Keratinocyte (primary cell): ENCODE measurements around the gene SERBP1. TPM values are rescaled to one million over a fixed set of nuclear protein-coding genes. Genes with fewer than 3 reads are reported as not detected.
A peak's percentile ranks its signal among the peaks of the same experiment; 100 is the strongest.

Source experiments
- DNase-seq: peaks from one replicate; pipeline ENCODE4 v3.0.0-alpha.2; 2011; ENCODE audit warnings: low read depth, missing footprints, low spot score
- FAIRE-seq: peaks from 2 replicates; lab custom pipeline; 2011; peaks lifted over from hg19 to GRCh38; lab: Jason Lieb, UNC
- H2AFZ ChIP-seq: 2 replicates; pipeline ENCODE4 v1.6.0; 2012; ENCODE audit warnings: low read length, control low read depth, inconsistent platforms; ENCODE audit not compliant: control insufficient read depth
- H3K27ac ChIP-seq: 2 replicates; pipeline ENCODE4 v1.5.1; 2011; ENCODE audit warnings: low read length; ENCODE audit not compliant: control insufficient read depth, insufficient read depth
- H3K27me3 ChIP-seq: 3 replicates; pipeline ENCODE4 v1.6.0; 2011; ENCODE audit warnings: low read length; ENCODE audit not compliant: control insufficient read depth, insufficient read depth; ENCODE audit errors: extremely low read depth
- H3K36me3 ChIP-seq, 2 experiments: 2 replicates in 1 of 2; 3 replicates in 1 of 2; pipeline ENCODE4 v1.5.1; 2011; ENCODE audit warnings: low read length in 2 of 2, mild to moderate bottlenecking in 1 of 2; ENCODE audit not compliant: control insufficient read depth in 2 of 2, insufficient read depth in 2 of 2; ENCODE audit errors: extremely low read depth in 1 of 2
- H3K4me1 ChIP-seq: 3 replicates; pipeline ENCODE4 v1.5.1; 2011; ENCODE audit warnings: low read length; ENCODE audit not compliant: control insufficient read depth, insufficient read depth; ENCODE audit errors: extremely low read depth
- H3K4me2 ChIP-seq: 3 replicates; pipeline ENCODE4 v1.6.0; 2011; ENCODE audit warnings: low read depth, low read length; ENCODE audit not compliant: control insufficient read depth, insufficient read depth; ENCODE audit errors: extremely low read depth
- H3K4me3 ChIP-seq, 3 experiments: fragments of 200-600 bp in 1 of 3; sonication (generic) in 1 of 3; 2 replicates in 2 of 3; 3 replicates in 1 of 3; pipeline ENCODE4 v1.5.1; 2011 to 2016; ENCODE audit warnings: low read length in 3 of 3, mild to moderate bottlenecking in 3 of 3, control low read depth in 2 of 3, inconsistent platforms in 1 of 3, low read depth in 1 of 3, mixed read lengths in 1 of 3, mixed run types in 1 of 3, moderate library complexity in 1 of 3; ENCODE audit not compliant: control insufficient read depth in 2 of 3, insufficient read depth in 2 of 3; ENCODE audit errors: extremely low read depth in 1 of 3
- H3K79me2 ChIP-seq: 2 replicates; pipeline ENCODE4 v1.6.0; 2012; ENCODE audit warnings: low read length; ENCODE audit not compliant: control insufficient read depth, insufficient read depth
- H3K9ac ChIP-seq: 3 replicates; pipeline ENCODE4 v1.6.0; 2011; ENCODE audit warnings: low read length; ENCODE audit not compliant: control insufficient read depth, insufficient read depth; ENCODE audit errors: extremely low read depth
- H3K9me1 ChIP-seq: 3 replicates; pipeline ENCODE4 v1.6.0; 2011; ENCODE audit warnings: low read length; ENCODE audit not compliant: control insufficient read depth, insufficient read depth; ENCODE audit errors: extremely low read depth
- H3K9me3 ChIP-seq: 2 replicates; pipeline ENCODE4 v1.5.1; 2012; ENCODE audit warnings: low read depth, low read length; ENCODE audit not compliant: control insufficient read depth
- H4K20me1 ChIP-seq: 3 replicates; pipeline ENCODE4 v1.6.0; 2011; ENCODE audit warnings: low read length; ENCODE audit not compliant: control insufficient read depth, insufficient read depth; ENCODE audit errors: extremely low read depth
- CTCF ChIP-seq, 3 experiments: IDR thresholded peaks in 1 of 3; conservative IDR thresholded peaks in 1 of 3; optimal IDR thresholded peaks in 1 of 3; 2 replicates in 2 of 3; 3 replicates in 1 of 3; pipeline versions ENCODE3 to v1.5.1; 2011; ENCODE audit warnings: low read length in 3 of 3, mild to moderate bottlenecking in 3 of 3, moderate library complexity in 2 of 3, control low read depth in 1 of 3, inconsistent platforms in 1 of 3; ENCODE audit not compliant: insufficient read depth in 2 of 3; ENCODE audit errors: extremely low read depth in 1 of 3
- EZH2 ChIP-seq: IDR thresholded peaks from one replicate; pipeline ENCODE4 v1.6.1; 2012; ENCODE audit warnings: inconsistent platforms, mild to moderate bottlenecking, low read length, moderate library complexity
- dilution Hi-C: fragments of 300-500 bp; cut with MboI; formaldehyde crosslinking; loops from one replicate; pipeline ENCODE4 v1.7.0; 2020; ENCODE audit warnings: low sequenced_read_pairs; ENCODE audit not compliant: extremely low pct_ligation_motif_present
- polyA plus RNA-seq, 5 experiments: library from polyadenylated mRNA; depleted of rRNA in 3 of 5; stranded (reverse) in 3 of 5; stranded (forward) in 1 of 5; unstranded in 1 of 5; fragments of >200 nt; gene quantifications; 1 replicate in 1 of 5; 2 replicates in 3 of 5; 3 replicates in 1 of 5; pipeline versions ENCODE4 v1.2.1 to v1.2.3, GENCODE V29; 2011 to 2012; ENCODE audit warnings: missing spikeins in 2 of 5, low read depth in 1 of 5, low replicate concordance in 1 of 5

The SERBP1 gene
- polyA plus RNA-seq, 1 donor (not counting 4 experiments of a cell fraction or from before 2014, with no cell fraction given) = 352 TPM

- no peaks in the 10 kb centered on the region for H3K27me3 ChIP-seq
- H3K9ac ChIP-seq = peak overlapping the region; percentile 97
- TF ChIP-seq EZH2 (no peak), CTCF (optimal IDR thresholded peaks at IDR 0.05 in 1 of 3, IDR thresholded peaks at IDR 0.05 in 1 of 3, conservative IDR thresholded peaks at IDR 0.05 in 1 of 3; ENCODE audit: extremely low read depth in 1 of 3, insufficient read depth in 2 of 3, low read length in 3 of 3) (no peak)
- peaks cover 40% of the 10 kb centered on the region for H3K79me2 ChIP-seq
- H3K9me3 ChIP-seq = no peaks in the 10 kb centered on the region
- no peak for DNase-seq
- peaks cover 26% of the 10 kb centered on the region for H3K4me1 ChIP-seq
- H3K9me1 ChIP-seq = no peaks in the 10 kb centered on the region
- dilution Hi-C loops = no loop called here
- peak overlapping the region; percentile 94 to 99 (median 98) for H3K4me3 ChIP-seq
- peaks cover 30% of the 10 kb centered on the region for H4K20me1 ChIP-seq
- H3K36me3 ChIP-seq = peaks cover 3 to 11% of the 10 kb centered on the region in 2 experiments
- peak overlapping the region; percentile 99 for H2AFZ ChIP-seq
- peak; percentile 36 for FAIRE-seq
- H3K27ac ChIP-seq = peak overlapping the region; percentile 97
- H3K4me2 ChIP-seq = peak overlapping the region; percentile 85
Observed at GRCh38 chr1:67431156-67431765, 1.1 kb upstream of the SERBP1 start.

DNA sequence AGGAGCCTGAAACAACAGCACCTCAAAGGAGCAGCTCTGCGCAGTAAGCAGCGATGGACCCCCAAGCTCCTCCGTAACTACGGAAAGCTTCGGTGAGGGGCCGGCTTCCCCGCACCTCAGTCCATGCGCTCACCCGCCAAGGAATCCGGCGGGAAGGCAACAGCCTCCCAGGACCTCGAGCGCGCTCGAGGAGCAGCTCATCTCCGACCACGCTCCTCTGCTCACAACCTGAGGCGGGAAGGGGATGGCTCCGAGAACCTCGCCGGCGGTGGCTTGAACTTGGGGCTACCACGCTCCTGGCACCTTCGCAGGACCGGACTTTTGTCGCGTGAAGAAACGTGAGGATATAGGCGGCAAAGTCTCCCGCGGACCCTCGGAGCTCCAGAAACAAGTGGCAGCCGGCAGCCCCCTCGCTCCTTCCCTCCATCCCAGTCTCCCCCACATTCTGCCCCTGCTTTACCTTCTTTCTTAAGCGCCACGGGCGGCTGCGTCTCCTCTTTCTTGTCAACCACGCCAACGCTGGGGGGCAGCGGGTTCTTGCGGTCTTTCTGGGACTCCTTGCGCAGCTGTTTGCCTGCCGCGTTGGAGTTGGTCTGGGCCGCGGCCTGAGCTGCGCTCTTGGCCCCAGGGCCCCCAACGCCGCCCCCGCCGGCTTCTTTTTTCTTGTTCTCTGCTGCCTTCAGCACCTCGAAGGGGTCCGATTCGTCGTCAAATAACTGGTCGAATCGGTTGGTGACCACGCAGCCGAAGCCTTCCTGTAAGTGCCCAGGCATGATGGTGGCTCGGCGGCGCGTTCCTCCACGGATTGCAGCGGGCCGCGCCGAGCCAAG lies 459 bp downstream of the SERBP1 start:
- no peaks in the 10 kb centered on the region for H3K9me1 ChIP-seq
- DNase-seq (no peak), FAIRE-seq (no peak)
- peak overlapping the region; percentile 97 for H3K9ac ChIP-seq
- dilution Hi-C loops = loop anchor here (5.0 kb wide), 1 partner anchor 63 kb away; no protein-coding TSS in a partner anchor
- peak overlapping the region; percentile 94 to 99 (median 98) for H3K4me3 ChIP-seq
- H2AFZ ChIP-seq = peak overlapping the region; percentile 62
- H4K20me1 ChIP-seq = peaks cover 39% of the 10 kb centered on the region
- H3K27ac ChIP-seq = peak overlapping the region; percentile 97
- TF ChIP-seq EZH2 (no peak), CTCF (optimal IDR thresholded peaks at IDR 0.05 in 1 of 3, IDR thresholded peaks at IDR 0.05 in 1 of 3, conservative IDR thresholded peaks at IDR 0.05 in 1 of 3; ENCODE audit: extremely low read depth in 1 of 3, insufficient read depth in 2 of 3, low read length in 3 of 3) (no peak)
- no peaks in the 10 kb centered on the region for H3K27me3 ChIP-seq
- peaks cover 32% of the 10 kb centered on the region for H3K4me1 ChIP-seq
- peak overlapping the region; percentile 79 for H3K4me2 ChIP-seq
- H3K79me2 ChIP-seq = peaks cover 55% of the 10 kb centered on the region
- peaks cover 5 to 23% of the 10 kb centered on the region in 2 experiments for H3K36me3 ChIP-seq
- no peaks in the 10 kb centered on the region for H3K9me3 ChIP-seq
